GM12878 (cell line): Measurements from ENCODE around the gene HCAR1.

ENCODE experiments used
- CTCF ChIP-seq, 3 experiments: IDR thresholded peaks in 2 of 3; conservative IDR thresholded peaks in 1 of 3; 2 replicates each; pipeline ENCODE4 v1.5.1; 2011; ENCODE audit warnings: low read depth in 3 of 3, low read length in 3 of 3, mild to moderate bottlenecking in 3 of 3, control low read depth in 2 of 3, moderate library complexity in 2 of 3, inconsistent platforms in 1 of 3, mixed read lengths in 1 of 3; ENCODE audit not compliant: control insufficient read depth in 2 of 3, insufficient read depth in 1 of 3; ENCODE audit errors: extremely low read depth in 1 of 3
- FOS ChIP-seq: IDR thresholded peaks from 3 replicates; pipeline ENCODE4 v1.6.1; 2011; ENCODE audit warnings: borderline replicate concordance; ENCODE audit not compliant: insufficient read length; ENCODE audit errors: extremely low read depth
- IKZF2 ChIP-seq, 2 experiments: fragments of 450-650 bp; IDR thresholded peaks; 2 replicates each; pipeline ENCODE4 v1.6.1; 2017; ENCODE audit warnings: mild to moderate bottlenecking in 2 of 2, moderate library complexity in 2 of 2
- LARP7 ChIP-seq: fragments of 450-650 bp; IDR thresholded peaks from 2 replicates; pipeline ENCODE4 v1.6.1; 2017; ENCODE audit warnings: mild to moderate bottlenecking
- NFYB ChIP-seq: IDR thresholded peaks from 2 replicates; pipeline ENCODE4 v1.6.1; 2011; ENCODE audit warnings: low read depth, mild to moderate bottlenecking, low read length, improper control_type of control experiment, moderate library complexity; ENCODE audit not compliant: insufficient read depth
- PRDM15 ChIP-seq: fragments of 450-650 bp; formaldehyde crosslinking; IDR thresholded peaks from 2 replicates; pipeline ENCODE4 v1.4.0; 2020; ENCODE audit warnings: mild to moderate bottlenecking, moderate library complexity
- TF ChIP-seq, protein P1 (sequence below): IDR thresholded peaks from 2 replicates; pipeline ENCODE4 v1.6.1; 2011; ENCODE audit warnings: mild to moderate bottlenecking, low read depth, low read length, moderate library complexity; ENCODE audit not compliant: insufficient replicate concordance

GRCh38 chr12:122732611-122733010 is 2.0 kb upstream of the HCAR1 start:
- TF ChIP-seq PRDM15 (CRISPR knock-in tag) (no peak), CTCF (IDR thresholded peaks at IDR 0.05 in 2 of 3, conservative IDR thresholded peaks at IDR 0.05 in 1 of 3; ENCODE audit: control insufficient read depth in 2 of 3, extremely low read depth in 1 of 3, insufficient read depth in 1 of 3, low read depth in 3 of 3, low read length in 3 of 3) (no peak), IKZF2 (IDR thresholded peaks at IDR 0.05) (no peak), NFYB (no peak), FOS (no peak), LARP7 (no peak)
- TF ChIP-seq, protein P1, sequence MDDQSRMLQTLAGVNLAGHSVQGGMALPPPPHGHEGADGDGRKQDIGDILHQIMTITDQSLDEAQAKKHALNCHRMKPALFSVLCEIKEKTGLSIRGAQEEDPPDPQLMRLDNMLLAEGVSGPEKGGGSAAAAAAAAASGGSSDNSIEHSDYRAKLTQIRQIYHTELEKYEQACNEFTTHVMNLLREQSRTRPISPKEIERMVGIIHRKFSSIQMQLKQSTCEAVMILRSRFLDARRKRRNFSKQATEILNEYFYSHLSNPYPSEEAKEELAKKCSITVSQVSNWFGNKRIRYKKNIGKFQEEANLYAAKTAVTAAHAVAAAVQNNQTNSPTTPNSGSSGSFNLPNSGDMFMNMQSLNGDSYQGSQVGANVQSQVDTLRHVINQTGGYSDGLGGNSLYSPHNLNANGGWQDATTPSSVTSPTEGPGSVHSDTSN, result no peak
